Measurements from ENCODE around the gene GNAI3.

GRCh38 chr1:109640285-109640865 lies 92.0 kb downstream of the GNAI3 start:
- TF ChIP-seq CTCF (conservative IDR thresholded peaks at IDR 0.05; ENCODE audit: low read length) (peak; percentile 88), EZH2phosphoT487 (IDR thresholded peaks at IDR 0.05; ENCODE audit: borderline replicate concordance, low read depth, low read length) (no peak)

All from OCI-LY7 (cell line).